ENCODE measurements around the gene ABI3BP.
"Not testable (repeated sequence)": the region's sequence is repeated elsewhere in the genome, so short reads cannot be mapped to it uniquely, and the experiment has no call there.

ABI3BP gene

DNA sequence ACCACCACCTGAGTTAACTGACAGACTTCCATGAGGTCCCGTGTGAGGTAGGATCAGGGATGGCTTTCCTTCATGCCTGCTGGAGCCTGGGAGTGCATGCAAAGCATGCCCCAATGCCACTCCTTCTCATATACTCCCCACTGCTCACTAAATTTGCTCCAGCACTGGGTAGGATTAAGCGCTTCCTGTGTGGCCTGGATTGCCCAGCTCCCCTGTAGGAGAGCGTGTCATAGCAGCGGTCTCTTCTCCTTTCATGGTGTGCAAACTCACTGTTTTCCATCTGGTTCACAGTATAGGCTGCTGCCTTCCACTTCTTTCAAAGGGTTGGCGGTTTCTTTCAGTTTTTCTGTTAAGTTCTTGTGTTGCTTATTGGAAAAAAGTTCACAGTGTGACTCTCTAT, 34.1 kb upstream of the ABI3BP start:
- H3K4me3 ChIP-seq (ENCODE audit: low read depth, low read length) = no peak overlapping the region
- TF ChIP-seq, protein P1, sequence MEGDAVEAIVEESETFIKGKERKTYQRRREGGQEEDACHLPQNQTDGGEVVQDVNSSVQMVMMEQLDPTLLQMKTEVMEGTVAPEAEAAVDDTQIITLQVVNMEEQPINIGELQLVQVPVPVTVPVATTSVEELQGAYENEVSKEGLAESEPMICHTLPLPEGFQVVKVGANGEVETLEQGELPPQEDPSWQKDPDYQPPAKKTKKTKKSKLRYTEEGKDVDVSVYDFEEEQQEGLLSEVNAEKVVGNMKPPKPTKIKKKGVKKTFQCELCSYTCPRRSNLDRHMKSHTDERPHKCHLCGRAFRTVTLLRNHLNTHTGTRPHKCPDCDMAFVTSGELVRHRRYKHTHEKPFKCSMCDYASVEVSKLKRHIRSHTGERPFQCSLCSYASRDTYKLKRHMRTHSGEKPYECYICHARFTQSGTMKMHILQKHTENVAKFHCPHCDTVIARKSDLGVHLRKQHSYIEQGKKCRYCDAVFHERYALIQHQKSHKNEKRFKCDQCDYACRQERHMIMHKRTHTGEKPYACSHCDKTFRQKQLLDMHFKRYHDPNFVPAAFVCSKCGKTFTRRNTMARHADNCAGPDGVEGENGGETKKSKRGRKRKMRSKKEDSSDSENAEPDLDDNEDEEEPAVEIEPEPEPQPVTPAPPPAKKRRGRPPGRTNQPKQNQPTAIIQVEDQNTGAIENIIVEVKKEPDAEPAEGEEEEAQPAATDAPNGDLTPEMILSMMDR (IDR thresholded peaks at IDR 0.05; ENCODE audit: low read depth, low read length) = no peak

DNA sequence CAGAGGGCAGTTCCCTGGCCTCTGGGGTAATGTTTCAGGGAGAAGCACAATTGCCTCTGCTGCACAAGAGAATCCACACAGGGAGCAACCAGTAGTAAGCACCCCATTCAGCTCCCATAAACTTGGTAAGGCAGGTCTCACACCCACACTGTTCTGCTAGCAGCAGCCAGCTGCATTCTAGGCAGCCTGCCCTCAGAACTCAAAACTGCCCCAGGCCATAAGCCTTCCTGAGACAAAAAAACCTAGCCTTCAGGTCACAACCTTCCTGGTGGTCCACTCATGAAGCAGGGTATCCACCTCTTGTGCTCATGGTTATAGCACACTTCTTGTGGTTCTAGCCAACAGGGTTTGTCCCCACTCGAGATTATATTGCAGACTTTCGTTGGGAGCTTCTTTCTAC, 33.7 kb upstream of the ABI3BP start:
- TF ChIP-seq, protein P1 (IDR thresholded peaks at IDR 0.05; ENCODE audit: low read depth, low read length) = no peak
- no peak overlapping the region for H3K4me3 ChIP-seq (ENCODE audit: low read depth, low read length)

DNA sequence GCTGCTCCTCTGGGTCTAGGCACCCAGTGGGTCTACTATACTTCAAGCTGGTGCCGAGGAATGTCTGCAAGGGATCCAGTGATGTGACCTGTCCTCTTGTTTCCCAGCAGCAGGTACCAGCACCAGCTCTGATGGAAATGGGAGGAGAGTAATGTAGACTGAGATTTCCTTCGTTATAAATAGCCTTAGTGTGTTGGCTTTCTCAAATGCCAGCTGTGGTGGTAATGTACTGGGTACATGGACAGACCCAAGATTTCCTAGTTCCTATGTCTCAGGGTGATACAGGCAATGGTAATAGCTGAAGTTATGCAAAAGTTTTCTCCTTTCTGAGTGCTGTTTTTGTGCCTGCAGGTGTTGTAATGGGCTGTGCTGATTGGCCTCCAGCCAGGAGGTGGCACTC, 33.0 kb upstream of the ABI3BP start:
- TF ChIP-seq, protein P1 (IDR thresholded peaks at IDR 0.05; ENCODE audit: low read depth, low read length) = no peak

DNA sequence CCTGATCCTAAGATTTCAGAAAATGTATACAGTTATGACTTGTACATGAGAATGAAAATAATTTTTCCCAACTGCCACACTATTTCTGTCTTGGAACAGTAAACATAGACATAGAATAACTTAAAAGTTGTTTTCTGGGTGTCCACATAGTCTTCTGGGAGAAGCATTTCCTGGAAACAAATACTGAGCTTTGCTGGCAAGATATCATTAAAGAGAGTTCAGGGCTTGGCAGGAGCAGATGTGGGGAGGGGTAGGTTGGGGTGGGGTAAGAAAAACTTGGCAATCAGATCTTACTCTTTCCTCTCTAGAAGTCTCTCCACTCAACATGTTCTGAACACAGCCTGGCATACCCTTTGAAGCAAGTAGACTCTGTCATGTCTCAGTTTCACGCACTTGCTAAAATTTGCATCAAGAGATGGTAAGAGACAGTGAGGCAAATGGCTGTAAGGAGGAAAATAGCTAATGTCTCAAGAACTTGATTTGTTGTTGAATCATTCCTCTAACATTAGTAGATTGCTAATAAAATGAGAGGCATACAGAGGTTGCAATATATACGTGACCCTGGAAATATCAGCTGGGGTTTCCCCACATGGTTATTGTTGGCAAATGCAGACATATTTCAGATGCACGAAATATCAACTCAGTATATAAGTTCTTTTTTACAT, 27.3 kb upstream of the ABI3BP start:
- TF ChIP-seq, protein P1 (IDR thresholded peaks at IDR 0.05; ENCODE audit: low read depth, low read length) = no peak

More for the DNA sequence above, 33.0 kb upstream of the ABI3BP start:
- H3K4me3 ChIP-seq (ENCODE audit: low read depth, low read length) = no peak overlapping the region

DNA sequence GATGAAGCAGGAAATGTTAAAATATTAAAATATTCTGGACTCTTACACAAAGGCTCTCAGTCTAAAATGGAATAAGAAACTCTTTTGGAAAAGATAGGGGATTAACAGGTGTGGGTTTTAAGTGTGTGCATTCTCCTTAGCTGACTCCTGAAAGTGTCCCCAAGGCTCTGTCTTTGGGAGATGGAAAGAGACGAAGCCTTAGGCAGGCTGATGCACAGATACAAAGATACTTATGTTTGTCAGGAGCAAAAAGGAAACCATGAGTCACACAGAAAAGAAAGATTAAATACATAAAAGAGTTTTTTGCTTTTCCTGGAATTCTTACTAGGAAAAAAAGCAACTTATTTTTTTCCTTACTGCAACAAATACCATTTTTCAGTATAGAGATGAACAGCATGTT, 23.8 kb upstream of the ABI3BP start:
- TF ChIP-seq, protein P1 (IDR thresholded peaks at IDR 0.05; ENCODE audit: low read depth, low read length) = no peak
- H3K4me3 ChIP-seq (ENCODE audit: low read depth, low read length) = no peak overlapping the region

More for the DNA sequence above, 27.3 kb upstream of the ABI3BP start:
- H3K4me3 ChIP-seq (ENCODE audit: low read depth, low read length) = no peak overlapping the region

DNA sequence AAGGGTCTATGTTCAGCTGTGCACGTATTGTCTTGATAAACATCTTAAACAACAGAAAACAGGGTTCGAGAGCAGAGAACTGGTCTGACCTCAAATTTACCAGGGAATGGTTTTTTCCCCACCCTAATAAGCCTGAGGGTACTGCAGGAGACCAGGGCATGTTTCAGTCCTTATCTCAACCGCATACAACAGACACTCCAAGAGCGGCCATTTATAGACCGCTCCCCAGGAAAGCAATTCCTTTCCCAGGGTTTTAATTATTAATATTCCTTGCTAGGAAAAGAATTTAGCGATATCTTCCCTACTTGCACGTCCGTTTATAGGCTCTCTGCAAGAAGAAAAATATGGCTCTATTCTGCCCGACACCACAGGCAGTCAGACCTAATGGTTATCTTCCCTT, 19.1 kb upstream of the ABI3BP start:
- not testable (repeated sequence) for H3K4me3 ChIP-seq (ENCODE audit: low read depth, low read length)

DNA sequence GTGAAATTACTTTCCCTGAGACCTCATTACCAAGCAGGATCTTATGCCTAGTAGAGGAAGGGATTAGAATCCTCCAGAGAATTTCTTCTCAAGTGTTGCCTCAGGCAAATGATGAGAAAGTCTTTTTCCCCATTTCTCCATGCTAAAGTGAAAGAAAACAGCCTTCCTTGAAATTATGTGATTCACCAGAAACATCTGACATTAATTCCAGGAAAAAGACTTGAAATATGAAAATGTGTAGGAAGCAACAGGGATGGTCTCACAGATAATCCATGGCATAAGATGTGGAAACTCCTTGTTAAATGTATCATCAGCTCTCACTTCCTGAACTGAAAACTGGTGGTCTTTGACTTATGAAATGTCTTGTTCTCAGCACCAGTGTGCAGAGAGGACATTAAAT, 17.9 kb upstream of the ABI3BP start:
- TF ChIP-seq, protein P1 (IDR thresholded peaks at IDR 0.05; ENCODE audit: low read depth, low read length) = no peak
- H3K4me3 ChIP-seq (ENCODE audit: low read depth, low read length) = no peak overlapping the region

DNA sequence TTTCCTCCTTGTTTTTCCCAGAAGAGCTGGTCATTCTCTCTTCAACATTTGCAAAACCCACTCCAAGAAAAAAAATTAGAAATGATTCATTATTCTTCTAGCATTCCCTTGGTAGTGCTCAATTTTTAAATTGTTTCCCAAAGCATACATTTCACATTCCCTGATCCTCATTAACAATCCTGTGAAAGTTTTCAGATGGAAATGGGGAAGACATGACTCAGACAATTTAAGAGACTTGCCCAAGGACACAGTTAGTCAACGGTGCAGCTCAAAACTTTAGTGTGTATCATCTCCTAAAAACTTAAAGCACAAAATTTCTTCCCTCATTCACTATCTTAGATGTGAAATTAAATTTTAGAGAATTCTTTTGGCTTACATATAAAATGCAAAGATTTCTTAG, 17.1 kb upstream of the ABI3BP start:
- no peak overlapping the region for H3K4me3 ChIP-seq (ENCODE audit: low read depth, low read length)
- TF ChIP-seq, protein P1 (IDR thresholded peaks at IDR 0.05; ENCODE audit: low read depth, low read length) = no peak

Data from WI38 (cell line).